BJ (cell line): Measurements from ENCODE around the gene GP1BB. TPM values are rescaled to one million over a fixed set of nuclear protein-coding genes. Genes with fewer than 3 reads are reported as not detected.
"Not testable (repeated sequence)": the region's sequence is repeated elsewhere in the genome, so short reads cannot be mapped to it uniquely, and the experiment has no call there.

Experiments used
- CTCF ChIA-PET: fragments of 350-600 bp; formaldehyde crosslinking; extraction: SDS; loops from one replicate; lab custom pipeline; 2021; ENCODE audit warnings: antibody characterized with exemption, inconsistent platforms; lab: Yijun Ruan, JAX
- POLR2A ChIA-PET: fragments of 300-600 bp; sonication (Branson Sonifier 250); formaldehyde crosslinking; extraction: SDS; loops from one replicate; lab custom pipeline; 2021; ENCODE audit warnings: antibody characterized with exemption; lab: Charles Lee
- DNase-seq: peaks from one replicate; pipeline ENCODE4 v3.0.0-alpha.2; 2011; ENCODE audit warnings: low read depth
- H3K27me3 ChIP-seq: 2 replicates; pipeline ENCODE4 v1.6.0; 2011; ENCODE audit warnings: low read length; ENCODE audit not compliant: control insufficient read depth, insufficient read depth
- H3K36me3 ChIP-seq: 2 replicates; pipeline ENCODE4 v1.5.1; 2011; ENCODE audit warnings: low read length; ENCODE audit not compliant: control insufficient read depth, insufficient read depth
- H3K4me3 ChIP-seq: 2 replicates; pipeline ENCODE4 v1.5.1; 2011; ENCODE audit warnings: low read depth, mild to moderate bottlenecking, control low read depth, low read length
- polyA plus RNA-seq: library from polyadenylated mRNA; depleted of rRNA; stranded (reverse); fragments of >200 nt; gene quantifications from 2 replicates; pipeline ENCODE4 v1.2.3, GENCODE V29; 2011
- TF ChIP-seq, protein P1 (sequence below): IDR thresholded peaks from 2 replicates; pipeline ENCODE4 v1.5.1; 2011; ENCODE audit warnings: low read depth, mild to moderate bottlenecking, control low read depth, inconsistent platforms, low read length, moderate library complexity; ENCODE audit not compliant: insufficient read depth

The GP1BB gene
- polyA plus RNA-seq, 1 experiment: 4.2 TPM

DNA sequence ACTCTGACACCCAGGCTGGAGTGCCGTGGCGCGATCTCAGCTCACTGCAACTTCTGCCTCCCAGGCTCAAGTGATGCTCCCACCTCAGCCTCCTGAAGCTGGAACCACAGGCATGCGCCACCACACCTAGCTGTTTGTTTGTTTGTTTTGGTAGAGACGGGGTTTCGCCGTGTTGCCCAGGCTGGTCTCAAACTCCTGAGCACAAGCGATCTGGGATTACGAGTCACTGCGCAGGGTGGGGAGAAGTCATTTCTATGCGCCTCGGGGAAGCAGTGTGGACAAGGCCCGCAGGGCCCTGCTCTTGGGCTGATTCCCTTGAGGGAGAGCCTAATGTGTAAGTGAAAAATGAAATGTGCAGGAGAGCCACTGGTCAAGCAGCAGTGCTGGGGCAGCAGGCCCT is 28.6 kb upstream of the GP1BB start:
- CTCF ChIA-PET: no interaction called here
- POLR2A ChIA-PET: no interaction called here

DNA sequence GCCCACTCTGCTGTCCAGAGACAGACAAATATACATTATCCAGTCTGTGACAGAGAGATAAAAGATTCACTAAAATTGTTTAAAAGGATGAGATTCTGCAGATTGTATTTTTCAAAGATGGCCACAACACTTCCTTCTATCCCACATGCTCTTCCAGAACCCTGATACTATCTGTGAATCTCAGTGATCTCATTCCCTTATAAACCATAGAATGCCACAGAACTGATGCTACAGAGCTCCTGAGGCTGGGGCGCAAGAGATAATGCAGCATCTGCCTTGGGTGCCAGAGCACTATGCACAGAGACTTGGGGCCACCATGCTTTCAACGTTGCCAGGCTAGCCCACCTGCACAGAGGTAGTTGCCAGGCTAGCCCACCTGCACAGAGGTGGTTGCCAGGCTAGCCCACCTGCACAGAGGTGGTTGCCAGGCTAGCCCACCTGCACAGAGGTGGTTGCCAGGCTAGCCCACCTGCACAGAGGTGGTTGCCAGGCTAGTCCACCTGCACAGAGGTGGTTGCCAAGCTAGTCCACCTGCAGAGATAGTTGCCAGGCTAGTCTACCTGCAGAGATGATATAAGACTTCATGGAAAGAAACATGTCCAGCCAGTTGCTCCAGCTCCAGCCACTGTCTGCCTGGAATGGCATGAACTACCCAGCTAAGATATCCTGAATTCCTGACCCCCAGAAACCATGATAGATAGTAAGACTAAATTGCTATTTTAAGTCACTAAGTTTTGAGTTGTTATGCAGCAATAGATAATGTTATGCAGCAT is 26.6 kb upstream of the GP1BB start:
- POLR2A ChIA-PET: no interaction called here
- TF ChIP-seq, protein P1, sequence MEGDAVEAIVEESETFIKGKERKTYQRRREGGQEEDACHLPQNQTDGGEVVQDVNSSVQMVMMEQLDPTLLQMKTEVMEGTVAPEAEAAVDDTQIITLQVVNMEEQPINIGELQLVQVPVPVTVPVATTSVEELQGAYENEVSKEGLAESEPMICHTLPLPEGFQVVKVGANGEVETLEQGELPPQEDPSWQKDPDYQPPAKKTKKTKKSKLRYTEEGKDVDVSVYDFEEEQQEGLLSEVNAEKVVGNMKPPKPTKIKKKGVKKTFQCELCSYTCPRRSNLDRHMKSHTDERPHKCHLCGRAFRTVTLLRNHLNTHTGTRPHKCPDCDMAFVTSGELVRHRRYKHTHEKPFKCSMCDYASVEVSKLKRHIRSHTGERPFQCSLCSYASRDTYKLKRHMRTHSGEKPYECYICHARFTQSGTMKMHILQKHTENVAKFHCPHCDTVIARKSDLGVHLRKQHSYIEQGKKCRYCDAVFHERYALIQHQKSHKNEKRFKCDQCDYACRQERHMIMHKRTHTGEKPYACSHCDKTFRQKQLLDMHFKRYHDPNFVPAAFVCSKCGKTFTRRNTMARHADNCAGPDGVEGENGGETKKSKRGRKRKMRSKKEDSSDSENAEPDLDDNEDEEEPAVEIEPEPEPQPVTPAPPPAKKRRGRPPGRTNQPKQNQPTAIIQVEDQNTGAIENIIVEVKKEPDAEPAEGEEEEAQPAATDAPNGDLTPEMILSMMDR: no peak
- H3K4me3 ChIP-seq: no peak overlapping the region
- no peaks in the 10 kb centered on the region for H3K36me3 ChIP-seq
- CTCF ChIA-PET: interaction anchor here (1.6 kb wide), 1 partner anchor 10 kb away, joined by 5 read pairs; no protein-coding TSS in a partner anchor
- H3K27me3 ChIP-seq: no peaks in the 10 kb centered on the region
- no peak for DNase-seq

More for the DNA sequence above, 28.6 kb upstream of the GP1BB start:
- Histone ChIP-seq H3K4me3 (no peak overlapping the region), H3K36me3 (no peaks in the 10 kb centered on the region), H3K27me3 (no peaks in the 10 kb centered on the region)
- no peak for DNase-seq
- TF ChIP-seq, protein P1: no peak

GRCh38 chr22:19697871-19698270 is 25.5 kb upstream of the GP1BB start:
- CTCF ChIA-PET: interaction anchor here (1.0 kb wide), 1 partner anchor 9 kb away, joined by 5 read pairs; no protein-coding TSS in a partner anchor
- DNase-seq, H3K36me3 ChIP-seq, H3K4me3 ChIP-seq, POLR2A ChIA-PET, H3K27me3 ChIP-seq: not testable (repeated sequence)

DNA sequence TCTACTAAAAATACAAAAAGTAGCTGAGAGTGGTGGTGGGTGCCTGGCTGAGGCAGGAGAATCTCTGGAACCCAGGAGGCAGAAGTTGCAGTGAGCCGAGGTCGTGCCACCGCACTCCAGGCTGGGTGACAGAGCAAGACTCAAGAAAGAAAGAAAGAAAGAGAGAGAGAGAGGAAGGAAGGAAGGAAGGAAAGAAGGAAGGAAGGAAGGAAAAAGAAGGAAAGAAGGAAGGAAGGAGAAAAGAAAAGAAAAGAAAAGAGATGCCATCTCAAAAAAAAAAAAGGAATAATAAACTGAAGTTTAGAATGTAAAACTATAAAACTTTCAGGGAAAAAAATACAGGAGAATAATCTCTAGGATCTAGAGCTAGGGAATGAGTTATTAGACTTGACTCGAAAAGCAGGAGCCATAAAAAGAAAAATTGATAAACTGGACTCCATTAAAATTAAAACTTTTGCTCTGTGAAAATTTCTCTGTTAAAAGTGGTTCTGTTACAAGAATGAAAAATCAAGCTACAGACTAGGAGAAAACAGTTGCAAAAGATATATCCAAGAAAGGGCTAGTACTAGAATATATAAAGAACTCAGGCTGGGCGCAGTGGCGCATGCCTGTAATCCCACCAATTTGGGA is 22.4 kb upstream of the GP1BB start:
- Histone ChIP-seq H3K27me3 (peaks cover 4% of the 10 kb centered on the region), H3K4me3 (no peak overlapping the region), H3K36me3 (no peaks in the 10 kb centered on the region)
- ChIA-PET POLR2A (no interaction called here), CTCF (interaction anchor here (0.6 to 1.6 kb wide), 3 partner anchors 9 to 114 kb away, joined by 3 to 6 read pairs (median 3); no protein-coding TSS in a partner anchor)
- DNase-seq: no peak
- TF ChIP-seq, protein P1: no peak

GRCh38 chr22:19701420-19702145 is 21.8 kb upstream of the GP1BB start:
- CTCF ChIA-PET: interaction anchor here (0.6 to 1.8 kb wide), 2 partner anchors 11 to 15 kb away, joined by 3 to 4 read pairs; no protein-coding TSS in a partner anchor
- Histone ChIP-seq H3K27me3 (peaks cover 4% of the 10 kb centered on the region), H3K4me3 (no peak overlapping the region), H3K36me3 (no peaks in the 10 kb centered on the region)
- POLR2A ChIA-PET: no interaction called here
- no peak for DNase-seq
- TF ChIP-seq, protein P1: no peak
